Heart right ventricle (tissue), 16 donors: Measurements from ENCODE around the gene DUXA. TPM values are rescaled to one million over a fixed set of nuclear protein-coding genes. Genes with fewer than 3 reads are reported as not detected.
"Not testable (repeated sequence)": the region's sequence is repeated elsewhere in the genome, so short reads cannot be mapped to it uniquely, and the experiment has no call there.

Source experiments
- ATAC-seq, 8 donors: fragments of 200-7000 bp; cut with Tn5 transposase; one replicate each; pipeline ENCODE4 v1.9.1; 2020; ENCODE audit warnings: mild to moderate bottlenecking in 8 of 8, moderate library complexity in 8 of 8, moderate number of reproducible peaks in 1 of 8
- DNase-seq, 2 donors: peaks; one replicate each; pipeline ENCODE4 v3.0.0-alpha.2; 2020
- H3K27ac ChIP-seq, 10 donors: fragments of 200-600 bp; sonication (generic) in 2 of 10; one replicate each; pipeline versions ENCODE4 v1.5.0 to v1.8.0; 2020 to 2022; ENCODE audit warnings: mild to moderate bottlenecking in 3 of 10
- H3K27me3 ChIP-seq, 7 donors: fragments of 200-600 bp; one replicate each; pipeline ENCODE4 v1.8.0; 2021 to 2022; ENCODE audit warnings: mild to moderate bottlenecking in 2 of 7
- H3K36me3 ChIP-seq, 9 donors: fragments of 200-600 bp; sonication (generic) in 1 of 9; one replicate each; pipeline versions ENCODE4 v1.5.0 to v1.8.0; 2020 to 2022; ENCODE audit warnings: mild to moderate bottlenecking in 2 of 9
- H3K4me1 ChIP-seq, 9 donors: fragments of 200-600 bp; sonication (generic) in 1 of 9; one replicate each; pipeline versions ENCODE4 v1.5.0 to v1.8.0; 2020 to 2022; ENCODE audit warnings: mild to moderate bottlenecking in 4 of 9
- H3K4me3 ChIP-seq, 10 donors: fragments of 200-600 bp; sonication (generic) in 2 of 10; one replicate each; pipeline versions ENCODE4 v1.5.0 to v1.8.0; 2020 to 2022; ENCODE audit warnings: mild to moderate bottlenecking in 7 of 10, moderate library complexity in 2 of 10
- H3K9me3 ChIP-seq, 11 donors: fragments of 200-600 bp in 10 of 11; sonication (generic) in 2 of 11; one replicate each; pipeline versions ENCODE4 v1.5.0 to v1.8.0; 2013 to 2022; ENCODE audit warnings: mild to moderate bottlenecking in 2 of 11, control low read depth in 1 of 11, moderate library complexity in 1 of 11
- CTCF ChIP-seq, 9 donors: fragments of 200-600 bp; sonication (generic) in 2 of 9; IDR thresholded peaks; one replicate each; pipeline versions ENCODE4 v1.5.0 to v1.8.0; 2021 to 2022; ENCODE audit warnings: antibody characterized with exemption in 9 of 9, mild to moderate bottlenecking in 5 of 9, moderate library complexity in 1 of 9
- WGBS, 2 donors: extraction: QIAGEN DNeasy Blood & Tissue Kit; methylation state at CpG; one replicate each; pipeline ENCODE4 v1.1.7; 2013; ENCODE audit warnings: inconsistent platforms in 1 of 2; 5-methylcytosine and 5-hydroxymethylcytosine counted together
- intact Hi-C, 10 donors: fragments of 100-400 bp; cut with DNase I; formaldehyde crosslinking; loops; one replicate each; pipeline versions ENCODE4 v1.11.1 to v1.14.2; 2022
- polyA plus RNA-seq, 2 donors: library from polyadenylated mRNA; stranded (reverse); fragments of 200-250 nt; gene quantifications; one replicate each; pipeline ENCODE4 v1.2.3, GENCODE V29; 2013
- total RNA-seq, 10 donors: library from RNA; stranded (reverse); fragmentation: NEBNext Ultra II Directional in 3 of 10; extraction: Animal tissue kit (Norgen Biotek cat#: 25700) in 3 of 10; gene quantifications; one replicate each; pipeline versions ENCODE4 v1.2.1 to v1.2.4, GENCODE V29; 2021 to 2023
- donor health status: Arrhythmogenic right ventricular cardiomyopathy.
- donor health status: ischemic (EF 13 %, LVEDD 7.1; RV severe dilation, severe dysfunction).
- donor health status: healthy with polysubstance abuse.
- donor health status: DM: no; HTN: yes; CAD: no.
- donor health status: DM: no; HTN: no; CAD: no.
- donor health status: ischemic (EF 25% LVEDD 6.9; RV normal size, moderate dysfunction).
- donor health status: ischemic (EF 25% LVEDD 5.7; RV mildly dilated, moderate dysfunction).
- donor health status: healthy.
- donor health status: DM: yes; HTN: yes; CAD: no.
- donor health status: Ischemic cardiomyopathy.
- donor health status: ischemic (EF 35%, LVEDD 5.7; RV mildly dilated, moderate dysfunction).
- donor health status: nonischemic (EF 11% LVEDD 7.7; RV severe dilation, severe dysfunction).
- donor health status: DM: yes; HTN: yes; CAD: no.
- donor health status: PGD.
- donor health status: ischemic (EF 29% LVEDD 5.4; RV normal size, mild dysfunction).
- donor health status: nonischemic (EF 23%, LVEDD 6.1; RV moderate dilation, normal function).

Gene DUXA
- total and polyA plus RNA-seq, 12 donors, result not detected

- Histone ChIP-seq H3K4me1 (no peaks in the 10 kb centered on the region), H3K9me3 (peaks cover 0 to 52% (median 0%) of the 10 kb centered on the region in 11 donors), H3K36me3 (no peaks in the 10 kb centered on the region), H3K4me3 (no peak overlapping the region), H3K27ac (no peak overlapping the region), H3K27me3 (peaks cover 0 to 15% (median 0%) of the 10 kb centered on the region in 7 donors)
- 88 to 94% methylated on average over 4 of the region's 4 CpGs for WGBS, 2 donors
- intact Hi-C loops, result no loop called here
- DNase-seq (no peak), ATAC-seq (no peak)
- TF ChIP-seq CTCF (IDR thresholded peaks at IDR 0.05), result no peak
Observed at GRCh38 chr19:57141699-57142098, 25.6 kb downstream of the DUXA start.

GRCh38 chr19:57135797-57136196 lies 31.5 kb downstream of the DUXA start:
- ATAC-seq (no peak), DNase-seq (no peak)
- intact Hi-C loops, result no loop called here
- no peak for TF ChIP-seq CTCF (IDR thresholded peaks at IDR 0.05)
- Histone ChIP-seq H3K4me3 (no peak overlapping the region), H3K27me3 (peaks cover 0 to 18% (median 6%) of the 10 kb centered on the region in 7 donors), H3K4me1 (no peaks in the 10 kb centered on the region), H3K27ac (no peak overlapping the region), H3K9me3 (peaks cover 0 to 46% (median 0%) of the 10 kb centered on the region in 11 donors), H3K36me3 (no peaks in the 10 kb centered on the region)
- 78 to 79% methylated on average over 6 of the region's 6 CpGs for WGBS, 2 donors

GRCh38 chr19:57127403-57127802 lies 39.9 kb downstream of the DUXA start:
- H3K36me3 ChIP-seq, H3K4me3 ChIP-seq, DNase-seq, intact Hi-C loops, H3K27ac ChIP-seq, ATAC-seq, H3K4me1 ChIP-seq: not testable (repeated sequence)
- peaks cover 0 to 27% (median 0%) of the 10 kb centered on the region in 11 donors for H3K9me3 ChIP-seq
- peaks cover 0 to 37% (median 22%) of the 10 kb centered on the region in 7 donors for H3K27me3 ChIP-seq
- WGBS, 2 donors, result 67% methylated on average over 3 of the region's 3 CpGs

DNA sequence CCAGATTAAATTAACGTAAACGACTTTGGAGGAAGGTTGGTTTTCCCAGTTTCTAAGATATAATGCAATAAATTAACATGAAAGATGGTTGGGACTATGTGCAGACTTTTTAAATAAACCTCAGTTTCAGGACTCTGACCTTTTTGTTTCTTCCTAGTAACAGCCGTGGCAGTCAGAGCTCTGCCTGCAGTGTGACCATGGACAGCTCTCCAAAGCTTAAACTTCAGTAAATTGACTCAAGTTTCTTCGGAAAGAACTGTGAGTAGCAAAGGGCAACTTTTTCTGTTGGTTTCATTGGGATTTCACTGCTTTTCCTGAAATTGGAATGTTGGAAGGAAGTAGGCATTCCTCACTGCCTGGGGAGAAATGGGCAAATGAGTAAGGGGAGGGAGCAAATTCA lies 43.4 kb downstream of the DUXA start:
- peaks cover 0 to 53% (median 0%) of the 10 kb centered on the region in 11 donors for H3K9me3 ChIP-seq
- no peak for TF ChIP-seq CTCF (IDR thresholded peaks at IDR 0.05)
- 18 to 20% methylated on average over 4 of the region's 4 CpGs for WGBS, 2 donors
- no peak overlapping the region for H3K27ac ChIP-seq
- H3K27me3 ChIP-seq, result peaks cover 0 to 40% (median 16%) of the 10 kb centered on the region in 7 donors
- DNase-seq, result no peak
- no peak for ATAC-seq
- H3K4me1 ChIP-seq, result no peaks in the 10 kb centered on the region
- no peaks in the 10 kb centered on the region for H3K36me3 ChIP-seq
- intact Hi-C loops, result no loop called here
- H3K4me3 ChIP-seq, result no peak overlapping the region

- H3K36me3 ChIP-seq, result no peaks in the 10 kb centered on the region
- no peak for ATAC-seq
- intact Hi-C loops, result no loop called here
- no peak overlapping the region for H3K27ac ChIP-seq
- no peak for DNase-seq
- no peaks in the 10 kb centered on the region for H3K4me1 ChIP-seq
- H3K9me3 ChIP-seq, result peaks cover 0 to 78% (median 6%) of the 10 kb centered on the region in 11 donors
- no peak overlapping the region for H3K4me3 ChIP-seq
- H3K27me3 ChIP-seq, result peaks cover 0 to 14% (median 4%) of the 10 kb centered on the region in 7 donors
- WGBS, 2 donors, result 61 to 64% methylated on average over 32 of the region's 32 CpGs
- no peak for TF ChIP-seq CTCF (IDR thresholded peaks at IDR 0.05)
Observed at GRCh38 chr19:57118848-57119247, 48.4 kb downstream of the DUXA start.

DNA sequence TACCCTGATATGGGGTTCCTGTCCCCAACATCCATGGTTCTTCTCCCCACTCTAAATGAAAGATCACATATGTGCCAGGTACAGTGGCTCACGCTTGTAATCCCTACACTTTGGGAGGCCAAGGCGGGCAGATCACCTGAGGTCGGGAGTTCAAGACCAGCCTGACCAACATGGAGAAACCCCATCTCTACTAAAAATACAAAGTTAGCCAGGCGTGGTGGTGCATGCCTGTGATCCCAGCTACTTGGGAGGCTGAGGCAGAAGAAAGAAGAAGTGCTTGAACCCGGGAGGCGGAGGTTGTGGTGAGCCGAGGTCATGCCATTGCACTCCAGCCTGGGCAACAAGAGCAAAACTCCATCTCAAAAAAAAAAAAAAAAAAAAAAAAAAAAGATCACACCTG lies 53.8 kb downstream of the DUXA start:
- H3K9me3 ChIP-seq, result peaks cover 3 to 97% (median 34%) of the 10 kb centered on the region in 11 donors
- H3K27me3 ChIP-seq, H3K36me3 ChIP-seq, H3K4me3 ChIP-seq, ATAC-seq, intact Hi-C loops, H3K27ac ChIP-seq, DNase-seq, H3K4me1 ChIP-seq: not testable (repeated sequence)
- WGBS, 2 donors, result 74 to 77% methylated on average over 7 of the region's 7 CpGs
